Activated effector memory CD4-positive, alpha-beta T cell treated with anti-CD3 and anti-CD28 coated beads, Interleukin-2, amount 50 U/mL, for 16 hours (primary cell): ENCODE measurements around the gene MAD1L1.
A peak's percentile ranks its signal among the peaks of the same experiment; 100 is the strongest.

Source experiments
- DNase-seq: peaks from one replicate; pipeline ENCODE4 v3.0.0-alpha.2; 2020

MAD1L1 gene

DNA sequence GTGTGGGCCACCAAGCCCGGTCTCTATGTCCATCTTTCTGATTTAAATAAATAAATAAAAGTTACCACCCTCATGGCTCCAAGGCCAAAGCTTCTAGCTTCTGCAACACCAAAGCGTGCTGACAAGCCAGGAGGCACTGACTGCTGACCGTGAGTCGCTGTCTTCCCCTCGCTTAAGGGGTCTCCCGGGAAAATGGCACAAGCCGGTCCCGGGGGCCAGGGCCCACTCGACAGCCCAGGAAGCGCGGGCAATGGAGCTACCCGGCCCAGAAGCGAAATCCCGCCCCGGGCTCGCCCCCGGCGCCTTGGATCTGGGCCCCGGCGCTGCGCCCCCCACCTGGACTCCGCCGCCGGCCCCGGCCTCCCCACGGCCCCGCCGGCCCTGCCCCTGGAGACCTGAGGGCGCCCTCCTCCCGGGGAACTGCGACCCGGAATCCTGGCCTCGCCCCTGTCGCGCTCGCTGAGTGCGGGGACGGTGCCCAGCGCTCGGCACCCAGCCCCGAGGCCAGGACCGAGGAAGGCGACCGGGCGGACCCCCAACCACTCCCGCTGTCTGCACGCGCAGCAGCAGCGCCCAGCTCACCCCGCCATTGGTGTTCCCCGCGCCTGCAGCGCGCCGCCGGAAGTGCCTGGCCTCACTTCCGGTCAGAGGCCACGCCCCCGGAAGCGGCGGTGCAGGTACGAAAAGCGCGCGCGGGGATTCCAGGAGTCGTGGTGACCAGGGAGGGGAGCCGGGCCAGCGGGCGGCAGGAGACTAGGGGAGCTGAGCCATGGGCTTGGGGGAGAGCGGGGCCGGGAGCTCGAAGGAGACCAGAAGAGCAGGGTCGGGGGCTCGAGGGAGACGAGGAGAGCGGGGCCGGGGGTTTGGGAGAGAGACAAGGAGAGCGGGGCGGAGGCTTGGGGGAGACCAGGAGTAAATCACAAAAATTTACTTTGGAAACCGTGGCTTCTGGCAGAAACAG, 9.1 kb upstream of the MAD1L1 start, which contains the start of the genes MRM2 and NUDT1:
Gene MRM2 (minus strand): TSS at position 626 of the 961 bp plus-strand sequence. CDS start 36 bp downstream, at position 590.
Gene NUDT1 (plus strand): TSS at position 647 of the 961 bp plus-strand sequence. CDS start 2,349 bp downstream, outside the sequence.
- peak; percentile 90 for DNase-seq

DNA sequence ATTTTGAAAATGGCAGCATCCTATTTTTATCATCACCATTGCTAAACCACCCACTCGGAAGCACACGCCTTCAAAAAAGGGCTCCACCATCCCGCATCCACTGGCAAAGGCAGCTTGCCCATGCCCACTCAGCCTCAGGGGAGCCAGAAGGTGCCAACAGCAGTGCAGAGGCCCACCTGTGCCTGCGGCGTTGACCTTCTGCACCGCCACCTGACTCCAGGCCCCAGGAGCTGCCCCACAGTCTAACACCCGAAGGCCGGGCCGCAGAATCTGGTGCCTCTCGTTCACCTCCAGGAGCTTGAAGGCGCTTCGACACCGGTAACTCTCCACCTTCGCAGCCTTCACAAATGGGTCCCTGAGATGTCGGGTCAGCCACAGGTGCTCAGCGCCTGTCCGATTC, 6.5 kb upstream of the MAD1L1 start:
- no peak for DNase-seq

DNA sequence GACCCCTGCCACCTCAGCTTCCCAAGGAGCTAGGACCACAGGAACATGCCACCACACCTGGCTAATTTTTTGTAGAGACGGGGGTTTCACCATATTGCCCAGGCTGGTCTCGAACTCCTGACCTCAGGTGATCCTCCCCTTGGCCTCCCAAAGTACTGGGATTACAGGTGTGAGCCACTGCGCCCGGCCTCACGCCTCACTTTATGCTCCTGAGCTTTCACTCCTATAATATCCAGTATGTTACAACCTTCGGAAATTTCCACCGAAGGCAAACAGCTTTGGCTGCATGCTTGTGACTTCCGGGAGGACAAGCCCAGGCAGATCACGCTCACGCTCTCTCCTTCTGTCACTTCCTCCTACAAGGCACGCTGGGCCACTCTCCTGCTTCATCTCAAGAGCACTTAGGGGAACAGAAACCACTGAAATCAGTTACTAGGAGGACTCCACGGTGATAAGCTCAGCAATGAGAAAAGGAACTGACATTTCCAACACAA, 4.4 kb upstream of the MAD1L1 start:
- DNase-seq, result no peak

DNA sequence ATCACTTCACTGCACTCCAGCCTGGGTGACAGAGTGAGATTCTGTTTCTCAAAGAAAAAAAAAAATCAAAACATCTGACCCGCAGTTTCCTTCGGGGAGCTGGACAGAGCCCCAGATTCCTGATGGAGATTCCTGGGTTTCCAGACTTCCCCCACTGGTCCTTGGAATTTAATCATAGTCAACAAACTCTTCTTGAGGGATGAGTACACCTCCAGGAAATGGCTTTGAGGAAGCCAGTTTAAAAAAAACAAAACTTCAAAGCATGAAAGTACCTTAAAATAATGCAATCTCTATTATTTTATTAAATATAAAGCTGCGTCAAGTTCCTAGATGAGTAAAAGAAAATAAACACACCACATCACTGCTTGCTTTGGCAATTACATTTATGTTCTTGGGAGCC, 1.2 kb upstream of the MAD1L1 start:
- DNase-seq, result no peak

DNA sequence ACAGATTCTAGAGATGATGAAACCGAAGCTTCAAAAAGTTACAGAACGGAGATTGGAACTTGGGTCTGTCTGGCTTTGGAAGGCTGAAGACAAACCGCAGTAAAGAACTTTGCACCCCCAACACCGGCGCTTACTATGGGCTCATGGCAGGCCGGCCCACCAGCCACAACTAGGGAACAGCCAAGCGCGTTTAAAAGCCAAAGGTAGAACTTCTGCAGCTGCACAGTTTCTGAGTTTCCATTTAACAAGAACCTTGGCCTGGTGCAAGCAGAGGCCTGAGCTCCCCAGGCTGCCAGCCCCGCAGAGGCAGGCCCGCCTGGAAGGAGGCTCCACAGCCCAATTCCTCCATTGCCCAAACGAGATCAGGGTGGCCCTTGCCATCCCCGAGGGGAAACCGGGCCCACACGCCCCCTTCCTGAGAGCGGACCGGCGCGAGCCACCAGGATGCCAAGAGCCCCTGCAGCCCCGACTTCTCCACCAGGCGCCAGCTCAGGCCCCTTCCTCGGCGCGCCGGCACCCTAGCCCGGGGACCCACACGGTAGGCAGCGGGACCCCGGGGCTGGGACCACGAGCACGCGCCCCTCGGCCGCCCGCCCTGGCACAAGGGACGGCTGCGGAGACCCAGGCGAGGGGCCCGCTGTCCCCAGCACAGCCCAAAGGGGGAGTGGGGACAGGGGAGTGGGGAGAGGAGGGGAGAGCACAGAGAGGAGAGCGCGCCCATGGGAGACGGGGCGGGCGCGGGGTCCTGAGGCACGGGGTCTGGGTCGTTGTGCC, 566 bp downstream of the MAD1L1 start:
- DNase-seq, result peak; percentile 69

DNA sequence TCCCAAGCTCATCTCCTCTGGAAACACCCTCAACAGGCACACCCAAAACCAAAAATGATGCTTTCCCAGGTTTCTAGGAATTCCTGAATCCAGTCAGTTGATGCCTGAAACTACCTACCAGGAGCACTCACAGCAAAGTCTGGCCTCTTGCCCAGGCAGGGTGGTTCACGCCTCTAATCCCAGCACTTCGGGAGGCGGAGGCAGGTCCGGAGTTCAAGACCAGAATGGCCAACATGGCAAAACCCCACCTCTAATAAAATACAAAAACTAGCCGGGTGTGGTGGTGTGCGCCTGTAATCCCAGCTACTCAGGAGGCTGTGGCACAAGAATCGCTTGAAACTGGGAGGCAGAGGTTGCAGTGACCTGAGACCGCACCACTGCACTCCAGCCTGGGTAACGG, 1.9 kb downstream of the MAD1L1 start:
- DNase-seq, result no peak

DNA sequence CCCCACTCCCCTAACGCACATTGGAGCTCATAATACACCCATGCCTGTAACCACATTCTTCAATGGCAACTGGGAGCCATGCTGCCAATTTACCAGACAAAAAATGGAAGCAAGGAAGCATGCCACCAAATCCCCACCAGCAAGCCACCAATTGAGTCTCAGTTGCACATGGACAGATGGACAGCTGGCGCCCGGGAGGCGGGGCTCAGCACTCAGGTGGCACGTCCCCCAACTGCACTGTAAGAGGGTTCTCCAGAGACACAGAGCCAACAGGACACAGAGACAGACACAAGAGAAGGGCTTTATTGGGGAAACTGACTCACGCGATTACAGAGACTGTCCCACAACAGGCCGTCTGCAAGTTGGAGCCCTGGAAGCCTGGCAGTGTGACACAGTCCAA, 2.5 kb downstream of the MAD1L1 start:
- no peak for DNase-seq

DNA sequence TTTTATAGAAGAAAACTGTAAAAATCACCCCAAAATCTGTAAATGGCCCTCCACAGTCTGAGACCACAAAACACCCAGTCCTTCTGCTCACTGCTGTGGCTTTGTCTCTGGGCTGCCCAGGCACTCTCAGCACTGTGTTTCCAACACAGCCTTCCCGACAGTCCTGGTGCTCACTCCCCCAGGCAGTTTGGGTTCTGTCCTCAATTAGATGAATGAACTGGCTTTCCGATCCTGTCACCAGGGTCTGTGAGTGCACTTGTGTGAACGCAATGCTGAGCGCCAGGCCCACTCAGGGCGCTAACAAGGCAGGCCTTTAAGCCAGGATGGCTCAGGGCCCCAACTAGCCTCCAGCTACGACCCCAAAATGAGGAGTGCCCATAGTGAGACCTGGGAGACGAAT, 3.3 kb downstream of the MAD1L1 start:
- DNase-seq, result no peak

DNA sequence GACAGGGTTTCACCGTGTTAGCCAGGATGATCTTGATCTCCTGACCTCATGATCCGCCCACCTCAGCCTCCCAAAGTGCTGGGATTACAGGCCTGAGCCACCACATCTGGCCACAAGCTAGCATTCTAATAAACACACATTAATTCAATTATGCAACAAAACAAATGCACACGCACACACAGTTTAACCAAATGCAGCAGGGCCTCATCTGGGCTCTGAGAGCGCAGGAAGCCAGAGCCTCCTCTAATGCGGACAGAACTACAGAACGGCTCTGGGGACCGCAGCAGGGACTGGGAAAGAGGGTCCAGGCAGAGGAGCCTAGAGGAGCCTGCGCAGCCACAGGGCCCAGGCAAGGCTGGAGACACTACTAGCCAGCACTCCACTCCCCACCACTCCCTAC, 3.8 kb downstream of the MAD1L1 start:
- DNase-seq, result no peak

DNA sequence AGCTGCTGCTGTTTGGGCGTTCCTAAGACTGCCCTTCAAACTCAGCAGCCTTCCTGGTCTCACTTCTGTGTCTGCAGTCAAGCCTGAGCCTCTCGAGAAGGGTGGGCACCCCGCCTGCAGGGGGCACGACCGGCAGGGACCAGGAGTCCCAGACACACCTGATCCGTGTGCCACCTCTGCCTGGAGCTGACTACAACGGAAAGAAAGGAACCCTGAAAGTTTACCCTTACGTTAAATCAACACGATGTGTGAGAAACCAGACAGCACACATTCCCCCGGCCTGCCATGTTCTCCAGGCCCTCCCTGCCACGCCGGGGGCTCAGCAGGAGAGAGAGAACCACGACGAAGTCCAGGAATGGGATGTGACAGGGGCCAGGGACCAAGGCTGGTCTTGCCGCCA, 5.0 kb downstream of the MAD1L1 start:
- DNase-seq, result no peak

DNA sequence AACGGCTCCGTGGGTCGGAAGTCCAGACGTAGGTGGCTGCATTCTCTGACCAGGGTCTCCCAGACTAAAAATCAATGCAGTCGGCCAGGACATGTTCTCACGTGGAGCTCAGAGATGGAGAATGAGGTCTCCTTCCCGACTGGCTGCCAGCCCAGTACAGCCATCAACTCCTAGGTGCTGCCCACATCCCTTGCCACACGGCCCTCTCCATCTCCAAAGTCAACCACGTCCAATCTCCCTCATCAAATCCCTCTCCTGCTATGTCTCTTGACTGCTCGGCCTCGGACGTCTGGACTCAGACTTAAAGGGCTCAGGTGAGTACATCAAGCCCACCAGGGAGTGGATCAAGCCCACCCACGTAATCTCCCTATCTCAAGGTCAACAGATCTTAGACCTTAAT, 6.9 kb downstream of the MAD1L1 start:
- no peak for DNase-seq

DNA sequence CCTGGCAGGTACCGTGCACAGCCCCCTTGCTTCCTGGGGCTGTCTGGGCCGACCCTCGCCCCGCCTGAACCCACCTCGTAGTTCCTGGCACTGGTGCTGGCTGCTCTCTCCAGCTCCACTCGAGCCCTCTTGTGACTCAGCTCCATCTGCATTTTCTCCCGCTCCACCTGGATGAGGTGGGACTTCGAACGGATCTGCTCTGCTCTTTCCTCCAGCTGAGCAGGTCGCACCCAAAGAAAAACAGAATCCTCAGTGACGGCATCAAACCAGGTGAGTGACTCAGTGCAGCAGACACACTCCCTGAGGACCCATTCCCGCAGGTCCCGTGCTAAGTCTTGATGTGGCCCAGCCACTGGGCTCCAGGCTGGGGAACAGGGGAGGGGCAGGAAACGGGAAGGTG, 7.4 kb downstream of the MAD1L1 start:
- DNase-seq, result no peak

DNA sequence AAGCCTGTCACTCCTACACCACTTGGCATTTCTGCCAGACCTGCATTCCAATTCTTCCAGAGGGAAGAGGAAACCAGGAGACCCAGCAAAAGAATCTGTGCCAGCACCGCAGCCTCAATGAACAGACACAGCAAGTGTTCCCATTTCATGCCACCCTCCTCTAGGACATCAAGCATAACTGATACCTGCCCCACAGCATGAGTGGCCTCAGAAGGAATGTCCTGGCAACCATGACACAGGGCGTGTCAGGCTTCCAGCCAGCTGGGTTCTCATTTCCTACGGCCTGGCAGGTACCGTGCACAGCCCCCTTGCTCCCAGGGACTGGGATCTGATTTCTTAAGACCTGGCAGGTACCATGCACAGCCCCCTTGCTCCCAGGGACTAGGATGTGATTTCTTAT, 7.8 kb downstream of the MAD1L1 start:
- DNase-seq, result no peak

DNA sequence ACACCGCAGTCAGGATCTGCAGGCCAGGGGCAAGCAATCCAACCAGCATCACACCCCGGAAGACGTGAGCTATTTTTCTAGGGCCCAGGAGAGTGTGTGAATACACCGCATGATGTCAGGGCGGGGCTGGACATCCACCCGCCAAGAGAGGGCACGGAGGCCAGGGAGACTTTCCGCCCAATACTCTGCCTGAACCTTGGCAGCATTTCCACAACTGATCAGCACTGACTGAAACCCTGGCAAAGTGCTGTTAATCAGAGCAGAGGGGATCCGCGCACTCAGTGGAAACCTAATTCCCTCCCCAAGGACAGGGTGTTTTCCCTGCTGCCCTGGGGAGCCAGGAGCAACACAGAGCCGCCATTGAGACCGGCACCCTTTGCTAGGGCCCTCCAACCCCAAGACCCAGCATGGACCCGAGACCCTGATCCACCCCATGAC, 8.2 kb downstream of the MAD1L1 start:
- DNase-seq, result no peak

DNA sequence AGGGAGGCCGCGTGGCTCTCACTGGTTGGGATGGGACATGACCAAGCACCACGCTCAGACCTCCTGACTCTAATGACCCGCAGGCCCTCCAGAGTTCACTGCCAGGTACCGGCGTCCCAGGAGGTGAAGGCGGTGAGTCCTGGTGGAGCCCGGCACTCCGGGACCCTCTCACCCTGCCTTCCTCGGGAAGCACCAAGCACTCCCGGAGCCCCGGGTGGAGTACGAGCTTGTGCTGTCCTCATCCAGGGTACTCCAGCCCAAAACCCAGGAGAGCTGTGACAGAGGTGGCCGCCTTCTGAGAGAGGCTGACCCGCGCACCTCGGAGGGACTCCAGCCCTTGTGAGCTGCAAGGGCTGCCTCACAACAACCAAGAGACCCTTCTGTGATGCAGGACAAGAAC, 9.4 kb downstream of the MAD1L1 start:
- no peak for DNase-seq

DNA sequence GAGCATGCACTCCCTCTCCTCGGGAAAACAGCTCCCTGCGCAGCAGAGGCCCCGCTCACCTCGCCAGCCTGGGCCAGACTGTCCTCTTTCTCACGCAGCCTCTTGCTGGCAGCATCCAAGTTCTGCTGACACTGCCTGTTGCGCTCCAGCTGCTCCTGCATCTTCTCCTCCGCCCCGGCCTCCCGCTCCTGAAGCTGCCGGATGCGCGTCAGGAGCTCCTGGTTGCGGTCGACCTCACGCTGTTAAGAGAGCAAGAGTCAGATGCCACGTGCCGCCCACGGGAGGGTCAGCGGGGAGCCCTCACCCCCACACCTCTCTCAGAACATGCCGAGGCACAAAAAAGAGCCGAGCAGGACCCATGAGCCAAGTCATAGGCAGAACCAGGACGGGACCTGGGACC, 10.2 kb downstream of the MAD1L1 start:
- DNase-seq, result no peak

DNA sequence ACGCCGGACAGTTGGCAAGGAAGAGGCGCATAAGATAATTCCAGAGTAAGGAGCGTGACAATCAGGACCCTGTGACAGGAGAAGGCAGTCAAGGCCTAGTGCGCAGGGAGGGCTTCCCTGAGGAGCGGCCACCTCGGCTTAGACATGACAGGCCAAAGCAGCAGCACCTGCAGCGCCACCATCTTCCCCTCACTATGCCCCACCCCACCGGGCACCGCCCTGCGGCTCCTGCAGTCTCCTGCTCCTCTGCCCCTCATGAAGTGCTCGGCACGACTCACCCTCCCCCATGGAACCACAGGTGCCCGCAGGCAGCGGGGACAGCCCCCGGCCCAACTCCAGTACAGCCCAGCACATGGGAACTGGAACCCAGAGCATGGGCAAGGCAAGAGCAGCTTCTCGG, 11.8 kb downstream of the MAD1L1 start:
- DNase-seq, result no peak

DNA sequence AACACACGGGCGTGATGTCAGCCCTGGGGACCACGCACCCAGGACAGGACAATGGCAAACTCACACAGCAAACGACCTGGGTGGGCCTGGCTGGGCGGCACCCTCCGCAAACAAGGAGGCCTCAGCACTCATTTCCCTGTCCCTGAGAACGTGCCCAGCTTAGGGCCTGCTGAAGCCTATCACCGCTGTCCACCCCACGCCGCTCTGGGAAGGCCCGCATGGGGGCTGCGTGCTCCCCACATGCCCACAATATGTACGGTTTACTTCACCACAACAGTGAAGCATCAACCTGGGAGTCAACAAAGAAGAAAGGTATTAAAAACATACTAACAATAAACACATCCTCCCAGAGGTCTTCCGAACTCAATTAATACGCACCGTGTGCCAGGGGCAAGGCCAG, 12.2 kb downstream of the MAD1L1 start:
- no peak for DNase-seq

DNA sequence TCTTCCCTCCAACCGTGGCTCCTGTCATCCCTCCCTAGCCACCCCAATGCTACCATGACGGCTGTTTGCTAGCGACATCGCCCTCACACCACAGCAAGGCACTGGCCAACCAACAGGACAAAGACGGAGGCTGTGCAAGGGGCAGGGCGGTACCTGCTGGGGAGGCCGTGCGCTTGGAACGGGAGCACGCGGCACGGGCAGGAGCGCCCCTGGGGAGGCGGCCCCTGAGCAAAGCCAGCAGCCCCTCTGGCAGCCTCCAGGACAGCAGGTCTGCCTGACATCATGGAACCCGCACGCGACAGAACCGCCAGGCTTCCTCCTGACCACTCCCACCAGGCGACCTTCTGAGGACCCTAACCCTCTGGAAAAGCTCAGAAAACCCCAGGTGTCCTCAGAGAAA, 12.7 kb downstream of the MAD1L1 start:
- DNase-seq, result no peak

DNA sequence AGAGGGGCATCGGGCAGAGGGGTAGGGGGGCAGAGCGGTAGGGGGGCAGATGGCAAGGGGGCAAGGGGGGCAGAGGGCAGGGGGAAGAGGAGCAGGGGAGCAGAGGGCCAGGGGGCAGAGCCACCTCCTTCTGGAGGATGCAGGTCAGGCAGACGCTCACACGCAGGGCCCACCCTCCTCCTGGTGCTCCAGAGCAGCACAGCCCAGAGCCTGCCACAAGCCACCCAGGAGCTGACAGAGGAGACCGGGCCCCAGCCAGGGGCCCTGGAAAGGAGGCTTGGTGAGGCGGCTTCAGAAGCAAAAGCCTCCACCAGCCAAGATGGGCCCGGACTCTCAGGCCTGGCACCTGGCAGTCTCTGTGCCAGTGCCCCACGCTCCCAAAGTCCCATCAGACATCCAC, 13.1 kb downstream of the MAD1L1 start:
- DNase-seq, result no peak

DNA sequence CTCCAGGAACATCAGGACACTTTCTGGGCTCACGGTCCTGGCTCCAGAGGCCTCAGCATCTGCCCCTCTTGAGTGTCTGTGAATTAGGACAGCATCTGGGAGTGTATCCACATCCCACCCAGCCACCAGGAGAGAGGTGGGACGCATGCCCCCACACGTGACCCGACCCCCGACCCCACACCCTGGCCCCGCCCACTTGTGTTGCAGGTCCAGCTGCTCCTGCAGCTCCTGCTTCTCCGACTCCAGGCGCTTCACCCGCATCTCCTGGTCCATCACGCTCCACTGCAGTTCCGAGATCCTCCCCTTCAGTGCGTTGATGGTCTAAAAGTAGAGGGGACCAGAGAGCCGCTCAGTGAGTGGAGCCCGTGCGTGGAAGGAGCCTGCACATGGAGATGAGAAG, 13.6 kb downstream of the MAD1L1 start:
- no peak for DNase-seq

DNA sequence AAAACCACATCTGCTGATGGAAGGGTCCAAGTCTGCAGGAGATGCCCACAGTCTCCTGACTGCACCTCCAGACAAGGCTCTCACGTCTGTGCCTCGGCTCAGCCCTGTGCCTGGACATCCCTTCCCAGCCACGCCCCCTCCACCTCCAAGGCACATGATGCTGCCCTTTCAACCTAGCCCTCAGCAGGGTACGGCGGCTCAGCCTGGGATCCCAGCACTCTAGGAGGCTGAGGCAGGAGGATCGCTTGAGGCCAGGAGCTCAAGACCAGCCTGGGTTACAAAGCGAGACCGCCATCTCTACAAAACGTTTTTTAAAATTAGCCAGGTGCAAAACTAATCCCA, 14.3 kb downstream of the MAD1L1 start:
- DNase-seq, result no peak

DNA sequence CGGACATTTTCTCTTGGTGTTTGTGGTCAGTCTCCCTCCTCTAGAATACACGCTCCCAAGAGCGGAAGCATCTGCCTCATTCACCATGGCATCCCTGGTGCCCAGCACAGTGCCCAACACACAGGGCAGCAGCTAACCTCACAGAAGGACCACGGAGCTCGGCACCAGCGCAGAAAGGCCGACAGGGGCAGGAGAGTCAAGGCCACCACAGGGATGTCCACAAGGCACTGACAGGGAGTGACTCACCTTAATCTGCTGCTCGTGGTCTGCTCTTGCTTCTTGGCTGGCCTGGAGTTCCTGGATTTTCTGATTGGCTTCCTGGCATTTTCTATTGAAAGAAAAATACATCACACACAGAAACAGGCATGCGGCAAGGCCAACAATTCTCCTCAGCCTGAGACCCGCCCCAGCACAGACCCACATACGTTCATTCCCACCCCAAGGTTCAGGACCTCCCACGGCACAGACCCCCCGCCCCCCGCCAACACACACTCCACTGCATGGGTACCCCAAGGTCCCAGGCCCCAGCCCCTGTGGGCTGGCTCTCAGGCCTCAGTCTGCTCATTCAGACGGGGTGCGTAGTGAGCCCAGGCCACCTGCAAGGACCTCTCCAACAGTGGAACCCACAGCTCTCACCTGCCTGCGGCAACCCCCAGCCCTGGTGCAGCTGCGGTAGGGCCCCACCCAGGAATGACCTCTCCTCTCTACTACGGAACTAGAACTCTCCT, 14.9 kb downstream of the MAD1L1 start:
- DNase-seq, result no peak
